Hematopoietic multipotent progenitor cell treated with erythropoietin and hydrocortisone succinate and interleukin-3 and kit ligand, for 6 days (in vitro differentiated cells): ENCODE results near the gene CDCA3.

Source experiments
- DNase-seq: peaks from one replicate; pipeline ENCODE4 v3.0.0-alpha.2; 2015

The CDCA3 gene

DNA sequence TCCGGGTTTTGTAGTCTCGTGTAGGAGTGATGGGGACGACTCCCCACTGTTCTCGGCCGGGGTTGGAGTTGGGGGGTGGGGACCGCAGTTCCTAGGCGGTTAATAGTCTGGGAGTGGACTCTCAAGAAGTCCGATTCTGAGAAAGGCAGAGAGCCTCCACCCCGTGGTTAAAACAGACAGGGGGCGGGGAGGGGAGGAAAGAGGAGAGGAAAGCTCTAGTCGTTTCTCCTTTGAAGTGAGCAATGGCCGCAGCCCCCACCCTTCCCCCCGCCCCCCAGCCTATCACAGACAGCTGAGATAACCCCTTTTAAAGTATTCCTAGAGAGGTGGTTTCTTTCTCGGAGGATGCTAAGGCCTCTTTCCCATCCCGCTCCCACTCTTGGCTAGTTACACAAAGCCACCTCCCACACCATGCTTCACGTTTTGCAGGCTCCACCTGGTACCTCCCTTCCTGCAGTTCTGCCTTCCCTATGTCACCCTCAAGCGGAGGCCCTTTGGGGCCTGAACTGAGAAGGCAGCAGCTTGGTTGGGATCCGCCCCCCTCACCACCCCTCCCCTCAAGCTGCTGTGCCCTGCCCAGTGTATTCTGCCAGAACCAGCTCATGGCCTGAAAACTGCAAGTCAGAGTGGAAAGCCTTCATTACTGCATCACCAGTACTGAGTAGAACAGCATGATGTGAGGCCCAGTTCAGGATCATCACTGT lies 1.7 kb upstream of the CDCA3 start:
- peak; percentile 86 for DNase-seq

DNA sequence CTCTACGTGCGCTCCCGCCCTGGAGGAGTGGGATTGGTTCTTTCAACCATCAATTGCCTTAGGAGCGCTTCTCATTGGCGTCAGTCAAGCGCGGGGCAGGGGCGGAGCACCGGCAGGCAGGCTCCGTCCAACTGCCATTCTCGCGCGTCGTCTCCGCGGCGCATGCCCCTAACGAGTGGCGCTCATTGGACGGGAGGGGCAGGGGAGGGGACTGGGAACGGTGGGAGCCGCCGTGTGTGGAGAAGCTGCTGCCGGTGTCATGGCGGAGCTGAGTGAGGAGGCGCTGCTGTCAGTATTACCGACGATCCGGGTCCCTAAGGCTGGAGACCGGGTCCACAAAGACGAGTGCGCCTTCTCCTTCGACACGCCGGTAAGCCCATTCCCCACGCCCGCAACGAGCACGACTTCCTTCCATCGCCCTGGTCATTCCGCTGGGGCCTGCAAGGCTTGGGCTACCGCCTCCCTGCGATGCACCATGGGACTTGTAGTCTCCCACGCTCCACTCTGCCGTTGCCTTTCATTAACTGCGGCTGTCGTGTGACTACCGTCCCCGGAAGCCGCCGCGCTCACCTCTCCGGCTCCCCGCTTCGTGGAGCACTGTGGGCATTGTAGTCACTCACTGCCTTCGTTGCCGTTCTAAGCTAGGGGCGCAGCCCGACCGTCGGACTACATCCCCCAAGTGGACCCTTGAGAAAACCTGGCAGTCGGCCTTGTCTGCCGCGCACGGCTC lies 1.0 kb upstream of the CDCA3 start, which contains the start of gene USP5:
Gene USP5, plus strand, starts transcription at position 230 of the 730 bp plus-strand sequence. Its CDS starts 30 bp downstream, at position 260.
- peak; percentile 100 for DNase-seq

DNA sequence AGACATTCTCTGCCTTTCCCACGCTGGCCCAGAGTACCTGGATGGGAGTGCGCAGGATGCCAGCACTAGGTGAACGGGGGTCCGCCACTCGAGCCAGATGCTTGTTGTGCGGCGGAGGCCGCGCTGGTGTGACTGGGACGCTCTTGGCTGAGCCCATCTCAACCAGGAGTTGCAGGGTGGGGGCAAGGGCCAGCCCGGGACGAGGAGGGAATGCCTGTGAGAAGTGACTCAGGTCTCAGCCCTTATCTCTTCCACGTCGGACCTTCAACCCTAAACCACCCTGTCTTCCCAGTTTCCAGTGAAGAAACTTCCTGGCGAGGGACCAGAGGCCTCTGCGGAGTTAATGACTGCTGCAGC lies 312 bp downstream of the CDCA3 start:
- DNase-seq: no peak

DNA sequence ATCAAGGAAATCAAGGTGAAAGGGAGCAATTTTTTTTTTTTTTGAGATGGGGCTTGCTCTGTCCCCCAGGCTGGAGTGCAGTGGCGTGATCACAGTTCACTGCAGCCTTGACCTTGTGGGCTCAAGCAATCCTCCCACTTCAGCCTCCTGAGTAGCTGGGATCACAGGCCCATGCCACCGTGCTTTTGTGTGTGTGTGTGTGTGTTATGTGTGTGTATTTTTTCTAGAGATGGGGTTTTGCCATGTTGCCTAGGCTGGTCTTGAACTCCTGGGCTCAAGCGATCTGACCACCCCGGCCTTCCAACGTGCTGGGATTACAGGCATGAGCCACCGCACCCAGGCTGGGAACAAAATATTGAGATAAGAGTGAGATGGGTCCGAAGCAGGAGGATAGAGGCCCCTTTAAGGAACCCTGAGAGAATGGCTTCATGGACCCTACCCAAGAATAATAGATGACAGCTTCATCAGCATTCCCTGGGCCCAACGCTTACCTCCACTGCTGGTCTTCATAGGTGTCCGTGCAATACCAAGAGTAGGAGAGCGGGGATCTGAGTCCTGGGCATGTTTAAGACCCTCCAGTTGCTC lies 1.0 kb downstream of the CDCA3 start:
- DNase-seq: no peak

DNA sequence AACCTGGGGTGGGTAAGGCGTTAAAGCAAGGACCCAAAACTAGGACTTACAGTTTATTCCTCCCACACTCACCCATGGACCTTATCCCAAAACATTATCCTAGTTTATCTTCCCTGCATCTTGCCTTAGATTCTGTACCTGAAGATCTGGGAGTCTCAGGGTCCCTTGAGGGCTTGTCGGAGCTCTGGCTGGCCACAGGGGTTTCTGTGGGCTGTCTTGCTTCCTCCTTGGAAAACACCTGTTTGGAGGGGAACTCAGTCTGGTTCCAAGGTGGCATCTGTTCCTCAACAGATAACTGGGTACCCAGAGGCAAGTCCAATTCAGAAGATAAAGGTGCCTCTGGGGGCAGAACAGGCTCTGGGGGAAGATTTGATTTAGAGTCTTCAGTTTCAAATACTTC lies 1.7 kb downstream of the CDCA3 start:
- DNase-seq: no peak

DNA sequence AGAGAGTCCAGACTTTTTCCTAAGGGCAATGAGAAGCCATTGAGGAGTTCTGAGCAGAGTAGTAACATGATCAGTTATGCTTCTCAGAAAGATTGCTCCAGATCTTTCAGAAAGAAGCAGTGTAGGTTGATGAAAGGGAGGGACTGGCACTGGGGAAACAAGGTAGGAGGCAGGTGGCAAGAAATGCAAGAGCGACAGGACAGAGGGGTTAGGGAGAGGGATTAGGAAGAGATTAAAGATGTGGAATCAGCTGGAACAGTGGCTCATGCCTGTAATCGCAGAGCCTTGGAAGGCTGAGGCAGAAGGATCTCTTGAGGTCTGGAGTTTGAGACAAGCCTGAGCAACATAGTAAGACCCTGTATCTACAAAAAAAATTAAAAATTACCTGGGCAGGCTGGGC lies 3.4 kb downstream of the CDCA3 start:
- DNase-seq: no peak

DNA sequence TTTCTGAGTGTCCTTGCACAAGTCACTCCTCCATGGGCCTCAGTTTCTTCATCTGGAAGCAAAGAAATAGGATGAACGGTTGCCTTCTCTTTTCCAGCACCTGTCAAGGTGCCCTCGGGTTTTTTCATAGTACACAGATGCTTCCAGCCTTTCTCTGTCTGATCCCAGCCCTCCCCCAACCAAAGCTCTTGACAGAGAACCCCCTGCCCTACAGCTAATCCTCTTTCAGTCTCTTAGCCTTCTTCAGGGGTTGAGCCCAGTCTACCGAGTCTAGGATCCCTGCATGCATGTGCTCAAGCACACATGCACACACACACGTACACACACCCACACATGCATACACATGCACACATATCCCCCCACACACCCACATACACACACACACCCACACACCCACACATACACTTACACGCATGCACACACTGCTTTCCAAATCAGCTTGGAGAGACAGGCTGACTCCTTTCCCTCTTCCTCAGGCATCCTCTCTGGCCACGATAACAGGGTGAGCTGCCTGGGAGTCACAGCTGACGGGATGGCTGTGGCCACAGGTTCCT lies 4.7 kb downstream of the CDCA3 start:
- no peak for DNase-seq

DNA sequence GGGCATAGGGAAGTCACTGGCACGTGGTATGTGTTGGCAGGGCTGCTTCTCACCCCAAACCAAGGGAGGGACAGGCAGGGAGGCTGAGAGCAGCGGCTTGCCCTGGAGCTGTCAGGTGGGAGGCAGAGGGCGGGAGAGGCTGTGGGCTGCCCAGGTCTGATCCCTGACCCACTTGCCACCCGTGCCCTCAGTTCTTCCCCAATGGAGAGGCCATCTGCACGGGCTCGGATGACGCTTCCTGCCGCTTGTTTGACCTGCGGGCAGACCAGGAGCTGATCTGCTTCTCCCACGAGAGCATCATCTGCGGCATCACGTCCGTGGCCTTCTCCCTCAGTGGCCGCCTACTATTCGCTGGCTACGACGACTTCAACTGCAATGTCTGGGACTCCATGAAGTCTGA lies 5.7 kb downstream of the CDCA3 start:
- no peak for DNase-seq

DNA sequence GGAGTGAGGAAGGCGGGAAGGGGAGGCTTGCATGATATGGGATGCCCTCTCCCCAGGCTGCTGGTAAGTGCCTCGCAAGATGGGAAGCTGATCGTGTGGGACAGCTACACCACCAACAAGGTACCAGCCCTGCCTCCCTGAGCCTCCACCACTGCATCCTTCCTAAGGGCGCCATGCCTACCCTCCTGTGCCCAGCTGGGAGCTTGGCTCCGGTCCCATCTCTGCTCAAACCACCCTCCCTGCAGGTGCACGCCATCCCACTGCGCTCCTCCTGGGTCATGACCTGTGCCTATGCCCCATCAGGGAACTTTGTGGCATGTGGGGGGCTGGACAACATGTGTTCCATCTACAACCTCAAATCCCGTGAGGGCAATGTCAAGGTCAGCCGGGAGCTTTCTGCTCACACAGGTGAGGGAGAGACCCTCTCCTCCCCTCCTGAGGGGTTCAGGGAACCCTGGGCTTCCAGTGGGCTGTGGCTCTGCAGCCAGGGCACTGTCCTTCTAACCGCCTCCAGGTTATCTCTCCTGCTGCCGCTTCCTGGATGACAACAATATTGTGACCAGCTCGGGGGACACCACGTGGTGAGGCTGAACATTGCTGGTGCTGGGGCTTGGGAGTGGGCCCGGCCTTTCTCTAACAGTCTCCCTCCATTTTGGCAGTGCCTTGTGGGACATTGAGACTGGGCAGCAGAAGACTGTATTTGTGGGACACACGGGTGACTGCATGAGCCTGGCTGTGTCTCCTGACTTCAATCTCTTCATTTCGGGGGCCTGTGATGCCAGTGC lies 7.8 kb downstream of the CDCA3 start:
- peak; percentile 65 for DNase-seq

DNA sequence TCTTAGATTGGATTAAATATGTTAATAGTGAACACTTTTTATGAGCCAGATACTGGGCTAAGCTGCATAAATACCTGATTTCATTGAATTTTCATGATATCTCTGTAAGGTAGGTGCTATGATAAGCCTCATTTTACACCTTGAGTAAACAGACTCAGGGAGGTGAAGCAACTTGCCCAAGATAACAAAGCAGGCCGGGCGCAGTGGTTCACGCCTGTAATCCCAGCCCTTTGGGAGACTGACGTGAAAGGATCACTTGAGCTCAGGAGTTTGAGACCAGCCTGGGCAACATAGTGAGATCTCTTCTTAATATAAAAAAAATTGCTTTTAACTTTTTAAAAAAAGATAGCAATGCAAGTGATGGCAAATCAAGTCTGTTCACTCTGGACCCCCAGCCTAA lies 9.0 kb downstream of the CDCA3 start:
- no peak for DNase-seq

DNA sequence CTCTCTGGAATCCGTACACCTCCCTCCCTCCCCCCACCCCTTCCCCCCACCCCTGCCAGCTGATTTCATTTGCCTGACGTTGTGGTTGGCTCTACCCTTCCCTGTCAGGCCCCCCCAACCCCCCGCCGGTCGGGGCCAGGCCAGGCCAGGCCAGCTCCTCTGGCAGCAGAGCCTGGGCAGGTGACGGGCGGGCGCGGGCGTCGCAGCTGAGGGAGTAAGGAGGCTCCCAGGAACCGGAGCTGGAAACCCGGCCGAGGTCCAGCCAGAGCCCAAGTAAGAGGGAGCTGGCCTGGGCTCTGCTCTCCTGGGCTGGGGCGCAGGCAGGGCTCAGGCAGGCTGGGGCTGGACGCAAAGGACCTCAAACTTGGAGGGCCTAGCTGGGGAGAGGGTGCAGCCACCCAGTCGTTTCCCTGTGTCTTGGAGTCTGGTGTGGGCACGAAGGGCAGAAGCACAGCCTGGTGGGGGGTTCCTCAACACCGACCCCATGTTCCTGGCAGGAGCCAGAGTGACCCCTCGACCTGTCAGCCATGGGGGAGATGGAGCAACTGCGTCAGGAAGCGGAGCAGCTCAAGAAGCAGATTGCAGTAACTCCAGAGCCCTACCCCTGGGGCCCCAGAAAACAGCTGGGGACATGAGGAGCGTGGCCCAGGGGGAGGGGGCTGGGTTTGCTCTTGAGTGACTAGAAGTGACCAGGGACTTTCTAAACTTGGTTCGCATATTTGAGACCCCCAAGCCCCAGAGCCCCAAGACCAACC lies 10.1 kb downstream of the CDCA3 start, which contains the start of gene GNB3:
Gene GNB3, plus strand, starts transcription at position 165 of the 755 bp plus-strand sequence. Its CDS starts 363 bp downstream, at position 528.
- no peak for DNase-seq

DNA sequence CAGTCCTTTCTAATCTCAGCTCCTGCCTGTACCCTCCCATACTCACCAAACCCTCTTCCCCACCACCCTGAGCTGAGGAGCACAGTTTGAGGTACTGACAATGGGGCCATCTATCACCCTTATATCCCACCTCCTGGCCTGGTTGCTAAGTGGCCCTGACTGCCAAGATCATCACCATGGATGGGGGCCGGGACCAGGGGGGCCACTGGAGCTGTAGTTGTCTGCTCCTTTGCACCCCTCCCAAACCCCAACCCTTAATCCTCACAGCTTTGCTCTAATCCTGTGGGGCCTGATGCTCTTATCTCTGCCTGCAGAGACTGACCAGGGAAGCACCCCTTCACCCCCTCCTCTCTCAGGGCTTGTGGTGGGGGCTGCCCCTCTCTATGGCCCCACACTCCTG lies 10.8 kb downstream of the CDCA3 start:
- DNase-seq: peak; percentile 33

DNA sequence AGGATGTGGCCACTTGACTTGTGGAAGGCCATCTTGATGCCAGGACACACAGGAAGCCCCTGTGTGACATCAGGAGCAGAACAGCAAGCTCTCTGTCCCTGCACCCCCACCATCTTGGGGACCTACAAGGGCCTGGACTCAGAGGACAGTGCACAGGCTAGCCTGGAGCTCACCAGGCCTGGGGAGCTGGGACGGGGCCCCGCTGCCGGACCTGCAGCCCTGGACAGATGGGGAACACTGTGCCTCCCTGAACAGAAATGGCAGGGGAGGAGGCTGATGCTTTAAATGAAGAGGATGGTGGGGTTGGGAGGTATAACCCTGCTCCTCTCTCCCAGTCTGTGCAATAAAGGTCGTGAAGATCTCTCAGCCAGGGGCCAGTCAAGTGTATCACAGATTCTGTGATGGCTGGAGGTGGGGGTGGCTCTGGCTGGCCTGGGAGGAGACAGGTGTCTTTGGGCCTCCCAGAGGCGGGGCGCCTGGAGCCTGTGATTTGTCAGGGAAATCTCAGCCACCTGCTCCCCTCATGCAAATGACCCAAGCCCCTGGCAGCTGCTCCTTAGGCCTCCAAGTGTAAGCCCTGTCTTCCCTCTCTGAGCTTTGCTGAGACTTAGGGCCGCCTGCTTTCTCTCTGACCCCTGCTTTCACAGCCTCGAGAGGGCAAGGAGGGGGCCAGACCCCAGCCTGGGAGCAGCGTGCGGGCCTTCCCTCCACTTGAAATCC lies 11.4 kb downstream of the CDCA3 start:
- DNase-seq: no peak

DNA sequence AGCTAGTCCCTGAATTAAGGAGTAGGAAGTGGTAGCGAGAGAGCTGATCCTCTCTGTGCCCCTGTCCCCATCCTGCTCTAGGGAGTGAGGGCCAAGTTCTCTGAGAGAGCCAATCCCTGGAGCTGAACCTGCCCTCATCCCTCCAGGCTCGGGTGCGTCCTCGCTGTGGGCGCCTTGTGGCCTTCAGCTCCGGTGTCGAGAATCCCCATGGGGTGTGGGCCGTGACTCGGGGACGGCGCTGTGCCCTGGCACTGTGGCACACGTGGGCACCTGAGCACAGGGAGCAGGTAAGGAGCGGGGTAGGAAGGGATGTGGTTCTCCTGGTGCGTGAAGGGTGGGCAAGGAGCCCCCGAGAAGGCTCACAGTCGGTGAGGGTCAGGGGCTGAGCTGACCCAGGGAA lies 12.2 kb downstream of the CDCA3 start:
- DNase-seq: no peak

DNA sequence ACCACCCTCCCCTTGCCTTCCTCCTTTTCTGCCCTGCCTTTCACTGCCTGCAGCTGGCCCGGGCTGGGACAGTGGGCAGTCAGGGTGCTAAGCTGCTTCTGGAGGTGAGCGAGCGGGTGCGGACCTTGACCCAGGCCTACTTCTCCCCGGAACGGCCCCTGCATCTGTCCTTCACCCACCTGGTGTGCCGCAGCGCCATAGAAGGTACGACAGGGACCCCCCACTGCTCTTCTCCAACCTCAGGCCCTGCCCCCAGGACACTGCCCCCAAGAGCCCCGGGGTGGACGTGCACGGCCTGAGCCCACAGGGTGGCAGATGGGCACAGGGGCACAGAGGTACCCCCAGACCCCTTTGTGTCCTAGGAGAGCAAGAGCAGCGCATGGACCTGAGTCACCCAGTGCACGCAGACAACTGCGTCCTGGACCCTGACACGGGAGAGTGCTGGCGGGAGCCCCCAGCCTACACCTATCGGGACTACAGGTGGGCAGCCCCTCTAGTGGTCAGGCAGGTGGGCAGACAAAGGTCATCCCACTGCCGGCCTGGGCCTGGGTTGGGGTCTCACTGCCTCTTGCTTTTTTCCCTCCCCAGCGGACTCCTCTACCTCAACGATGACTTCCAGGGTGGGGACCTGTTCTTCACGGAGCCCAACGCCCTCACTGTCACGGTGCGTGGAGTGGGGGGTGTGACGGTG lies 13.6 kb downstream of the CDCA3 start:
- no peak for DNase-seq

DNA sequence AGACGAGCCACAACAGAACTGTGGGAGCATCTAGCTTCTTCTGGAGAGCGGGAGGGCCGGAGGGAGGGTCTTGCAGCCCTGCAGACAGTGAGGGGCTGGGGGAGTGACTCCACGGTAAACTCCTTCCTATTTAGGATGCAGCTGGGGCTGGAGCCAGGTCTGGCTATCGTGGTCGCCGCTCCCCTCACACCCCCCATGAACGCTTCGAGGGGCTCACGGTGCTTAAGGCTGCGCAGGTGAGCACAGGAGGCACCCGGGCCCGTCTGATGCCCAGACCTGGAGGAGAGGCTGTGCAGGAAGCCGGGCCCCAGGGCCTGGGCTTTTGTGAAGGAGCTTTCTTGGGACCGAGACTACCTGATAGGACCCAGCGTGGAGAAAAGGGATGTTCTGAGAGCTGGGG lies 14.2 kb downstream of the CDCA3 start:
- no peak for DNase-seq

DNA sequence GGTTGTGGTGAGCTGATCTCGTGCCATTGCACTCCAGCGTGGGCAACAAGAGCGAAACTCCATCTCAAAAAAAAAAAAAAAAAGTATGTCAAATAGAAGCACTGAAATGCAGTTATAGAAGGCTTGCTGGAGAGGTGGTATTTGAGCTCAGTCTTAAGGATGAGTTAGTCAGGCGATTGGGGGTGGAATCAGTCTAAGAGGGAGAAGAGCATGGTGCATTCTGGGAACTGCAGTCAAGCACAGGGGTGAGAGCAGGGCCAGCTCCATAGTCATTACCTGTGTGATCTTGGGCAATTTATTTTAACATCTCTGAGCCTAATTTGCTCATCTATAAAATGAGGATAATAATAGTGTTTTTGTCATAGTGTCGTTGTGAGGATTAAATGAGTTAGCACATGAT lies 16.2 kb downstream of the CDCA3 start:
- DNase-seq: no peak

DNA sequence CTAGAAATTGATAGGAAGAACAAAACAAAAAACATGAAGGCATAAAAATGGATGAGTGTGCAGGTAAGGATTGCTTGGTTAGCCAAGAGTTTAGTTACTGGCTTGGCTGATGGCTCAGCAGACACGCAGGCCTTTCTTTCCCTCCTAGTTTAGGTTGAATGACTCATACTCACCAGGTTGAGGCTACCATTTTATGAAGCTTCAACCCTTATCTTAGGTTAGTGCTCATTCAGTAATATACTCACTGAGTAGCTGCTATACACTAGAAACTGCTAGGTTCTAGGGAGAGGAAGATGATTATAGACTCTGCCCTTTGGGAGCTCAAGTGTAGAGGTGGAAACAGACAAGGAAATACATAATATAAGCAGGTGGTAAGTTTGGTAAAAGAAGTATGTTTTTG lies 16.8 kb downstream of the CDCA3 start:
- no peak for DNase-seq

DNA sequence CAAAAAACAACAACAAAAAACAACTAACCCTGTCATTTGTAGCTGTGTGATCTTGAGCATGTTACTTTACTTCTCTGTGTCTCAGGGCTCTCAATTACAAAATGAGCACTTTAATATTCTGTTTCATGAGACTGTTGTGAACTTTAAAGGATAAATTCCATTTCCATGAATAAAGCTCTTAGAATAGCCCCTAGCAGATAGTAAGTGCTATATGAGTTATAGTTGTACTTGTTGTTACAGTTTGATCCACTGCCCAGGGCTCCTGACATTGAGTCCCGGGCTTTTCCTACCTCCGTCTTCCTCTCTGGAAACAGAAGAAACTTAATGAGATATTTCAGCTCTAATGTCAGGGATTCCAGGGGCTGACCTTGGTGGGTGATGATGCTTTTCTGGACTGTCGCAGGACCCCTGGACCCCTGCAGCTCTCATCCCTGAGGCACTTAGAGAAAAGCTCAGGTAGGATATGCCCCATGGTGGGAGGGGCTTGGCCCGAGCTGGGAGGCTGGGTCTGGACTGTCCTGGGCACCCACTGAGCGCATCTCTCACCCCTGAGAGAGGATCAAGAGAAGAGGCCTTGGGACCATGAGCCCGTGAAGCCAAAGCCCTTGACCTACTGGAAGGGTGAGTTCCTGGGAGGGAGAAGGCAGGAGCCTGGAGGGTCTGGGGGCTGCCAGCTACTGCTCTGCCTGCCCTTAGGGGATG lies 17.7 kb downstream of the CDCA3 start:
- no peak for DNase-seq

DNA sequence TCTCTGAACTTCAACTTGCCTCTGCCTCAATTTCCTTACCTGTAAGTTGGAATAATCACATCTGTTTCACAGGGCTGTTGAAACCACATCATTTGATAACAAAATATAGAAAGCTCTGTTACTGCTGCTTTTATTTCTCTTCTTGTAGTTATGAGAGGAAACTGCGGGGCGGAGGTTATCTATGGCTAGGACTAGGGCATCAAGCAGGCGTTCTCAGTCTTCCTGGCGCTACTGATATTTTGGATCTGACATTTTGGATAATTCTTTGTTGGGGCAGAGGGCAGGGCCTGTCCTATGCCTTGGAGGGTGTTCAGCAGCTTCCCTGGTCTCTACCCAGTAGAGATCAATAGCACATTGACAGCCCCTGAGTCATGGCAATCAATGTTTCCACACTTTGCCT lies 19.0 kb downstream of the CDCA3 start:
- no peak for DNase-seq
